A673 (cell line): ENCODE results near the gene GRIK5. TPM values are rescaled to one million over a fixed set of nuclear protein-coding genes. Genes with fewer than 3 reads are reported as not detected.

Experiments used
- BruUV-seq: library from RNA; stranded (reverse); fragments of 400-500 nt; replicated peaks from 2 replicates; lab custom pipeline; 2021; lab: Mats Ljungman, UMichigan
- CTCF ChIA-PET: fragments of 300-600 bp; sonication (Branson Sonifier 250); formaldehyde crosslinking; loops from one replicate; lab custom pipeline; 2022; ENCODE audit warnings: antibody characterized with exemption; lab: Charles Lee
- POLR2A ChIA-PET: fragments of 300-600 bp; sonication (Branson Sonifier 250); formaldehyde crosslinking; loops from one replicate; lab custom pipeline; 2022; ENCODE audit warnings: antibody characterized with exemption; ENCODE audit not compliant: low non-redundant PET; lab: Charles Lee
- DNase-seq: peaks from one replicate; pipeline ENCODE4 v3.0.0-alpha.2; 2015; ENCODE audit warnings: low spot score
- H3K27ac ChIP-seq: fragments of 200-600 bp; sonication (generic); 2 replicates; pipeline ENCODE4 v1.5.1; 2016; ENCODE audit warnings: mixed run types, low read depth, mild to moderate bottlenecking, mixed read lengths, antibody characterized with exemption, low read length; ENCODE audit not compliant: poor library complexity, severe bottlenecking
- H3K27me3 ChIP-seq: fragments of 200-600 bp; sonication (generic); replicated peaks from 2 replicates; pipeline ENCODE4 v1.6.1; 2017; ENCODE audit warnings: mixed run types, low read depth, mild to moderate bottlenecking, mixed read lengths, antibody characterized with exemption, low read length; ENCODE audit not compliant: insufficient read depth, poor library complexity
- H3K36me3 ChIP-seq: fragments of 200-600 bp; sonication (generic); 2 replicates; pipeline ENCODE4 v1.6.1; 2016; ENCODE audit warnings: mixed run types, mild to moderate bottlenecking, mixed read lengths, antibody characterized with exemption, low read length; ENCODE audit not compliant: insufficient read depth, poor library complexity, severe bottlenecking
- H3K4me1 ChIP-seq: fragments of 200-600 bp; sonication (generic); 2 replicates; pipeline ENCODE4 v1.6.1; 2017; ENCODE audit warnings: mixed run types, mild to moderate bottlenecking, mixed read lengths, antibody characterized with exemption, low read length; ENCODE audit not compliant: insufficient read depth, poor library complexity, severe bottlenecking
- H3K4me3 ChIP-seq: fragments of 200-600 bp; sonication (generic); 2 replicates; pipeline ENCODE4 v1.5.1; 2016; ENCODE audit warnings: low read depth, mixed run types, mild to moderate bottlenecking, mixed read lengths, low read length; ENCODE audit not compliant: poor library complexity, severe bottlenecking
- H3K9me3 ChIP-seq: fragments of 200-600 bp; sonication (generic); 2 replicates; pipeline ENCODE4 v1.6.1; 2016; ENCODE audit warnings: mixed run types, low read depth, mild to moderate bottlenecking, mixed read lengths, antibody characterized with exemption, low read length; ENCODE audit not compliant: poor library complexity, severe bottlenecking
- CTCF ChIP-seq: fragments of 300-800, 200-600 bp; sonication (generic); conservative IDR thresholded peaks from 2 replicates; pipeline ENCODE4 v1.5.1; 2017; ENCODE audit warnings: low read depth, mild to moderate bottlenecking, antibody characterized with exemption, low read length, moderate library complexity, mixed read lengths
- EZH2 ChIP-seq: fragments of 200-600 bp; sonication (generic); IDR thresholded peaks from 2 replicates; pipeline ENCODE4 v1.6.1; 2017; ENCODE audit warnings: borderline replicate concordance, low read depth, mild to moderate bottlenecking, mixed read lengths, antibody characterized with exemption, low read length; ENCODE audit not compliant: poor library complexity, severe bottlenecking
- intact Hi-C: fragments of 100-400 bp; cut with micrococcal nuclease; formaldehyde crosslinking; loops from one replicate; pipeline ENCODE4 v1.10.0; 2022; ENCODE audit not compliant: unreplicated experiment
- total RNA-seq: library from RNA; stranded (reverse); gene quantifications from 2 replicates; pipeline ENCODE4 v1.2.3, GENCODE V29; 2021

Gene GRIK5
- total RNA-seq, 1 experiment from 2014 or later = 24.0 TPM

GRCh38 chr19:41991025-41991424 lies 79.0 kb downstream of the GRIK5 start:
- Histone ChIP-seq H3K4me3 (no peak overlapping the region), H3K27ac (no peak overlapping the region), H3K4me1 (peaks cover 4% of the 10 kb centered on the region), H3K36me3 (no peaks in the 10 kb centered on the region), H3K9me3 (no peaks in the 10 kb centered on the region), H3K27me3 (no peaks in the 10 kb centered on the region)
- TF ChIP-seq CTCF (no peak), EZH2 (no peak)
- POLR2A ChIA-PET = no interaction called here
- no TSS peak for BruUV-seq
- no peak for DNase-seq
- intact Hi-C loops = no loop called here
- CTCF ChIA-PET = no interaction called here

- no peak for DNase-seq
- H3K4me1 ChIP-seq = peaks cover 4% of the 10 kb centered on the region
- H3K9me3 ChIP-seq = no peaks in the 10 kb centered on the region
- no peak overlapping the region for H3K27ac ChIP-seq
- CTCF ChIA-PET = no interaction called here
- intact Hi-C loops = no loop called here
- no peak overlapping the region for H3K4me3 ChIP-seq
- POLR2A ChIA-PET = no interaction called here
- no peaks in the 10 kb centered on the region for H3K36me3 ChIP-seq
- no peaks in the 10 kb centered on the region for H3K27me3 ChIP-seq
- TF ChIP-seq CTCF (no peak), EZH2 (no peak)
- BruUV-seq = no TSS peak
Observed at GRCh38 chr19:41990615-41991014, 79.4 kb downstream of the GRIK5 start.

- no peak for DNase-seq
- BruUV-seq = no TSS peak
- intact Hi-C loops = no loop called here
- Histone ChIP-seq H3K27ac (no peak overlapping the region), H3K4me3 (no peak overlapping the region), H3K4me1 (peaks cover 4% of the 10 kb centered on the region), H3K27me3 (no peaks in the 10 kb centered on the region), H3K36me3 (no peaks in the 10 kb centered on the region), H3K9me3 (no peaks in the 10 kb centered on the region)
- ChIA-PET POLR2A (no interaction called here), CTCF (no interaction called here)
- no peak for TF ChIP-seq EZH2
- TF ChIP-seq CTCF = no peak
Observed at GRCh38 chr19:41990028-41990427, 80.0 kb downstream of the GRIK5 start.
